T-cell (primary cell): ENCODE measurements around the gene ADPRM. TPM values are rescaled to one million over a fixed set of nuclear protein-coding genes. Genes with fewer than 3 reads are reported as not detected.
A peak's percentile ranks its signal among the peaks of the same experiment; 100 is the strongest.
"Not testable (repeated sequence)": the region's sequence is repeated elsewhere in the genome, so short reads cannot be mapped to it uniquely, and the experiment has no call there.

Experiments used
- ATAC-seq, 4 experiments: fragments of 200-7000 bp in 3 of 4; fragments of 150-1000 bp in 1 of 4; cut with Tn5 transposase; replicated peaks in 1 of 4; 1 replicate in 3 of 4; 2 replicates in 1 of 4; pipeline ENCODE4 v1.10.0; 2021; ENCODE audit warnings: moderate library complexity in 3 of 4, mild to moderate bottlenecking in 2 of 4, moderate number of reproducible peaks in 1 of 4
- CTCF ChIA-PET, 2 donors: fragments of 300-600 bp; sonication (Branson Sonifier 250); formaldehyde crosslinking; loops; one replicate each; lab custom pipeline; 2022; ENCODE audit warnings: antibody characterized with exemption in 2 of 2; lab: Charles Lee
- POLR2A ChIA-PET, 2 donors: fragments of 300-600 bp; sonication (Branson Sonifier 250); formaldehyde crosslinking; loops; one replicate each; lab custom pipeline; 2022; ENCODE audit warnings: antibody characterized with exemption in 2 of 2; lab: Charles Lee
- DNase-seq, 35 experiments: peaks; one replicate each; pipeline versions ENCODE4 v3.0.0 to v3.0.0-alpha.2; 2013 to 2023
- H3K27ac ChIP-seq: one replicate; pipeline ENCODE4 v1.5.1; 2013; ENCODE audit warnings: low read length
- H3K27me3 ChIP-seq, 2 experiments: replicated peaks in 1 of 2; 1 replicate in 1 of 2; 2 replicates in 1 of 2; pipeline versions ENCODE4 v1.6.1 to v1.7.0; 2013; ENCODE audit warnings: low read length in 1 of 2, mixed read lengths in 1 of 2; ENCODE audit not compliant: control insufficient read depth in 2 of 2, insufficient read depth in 2 of 2; ENCODE audit errors: extremely low read depth in 1 of 2
- H3K36me3 ChIP-seq, 2 donors: 1 replicate in 1 of 2; 2 replicates in 1 of 2; pipeline versions ENCODE4 v1.6.1 to v1.7.0; 2013; ENCODE audit warnings: low read length in 1 of 2; ENCODE audit not compliant: control insufficient read depth in 2 of 2, insufficient read depth in 1 of 2; ENCODE audit errors: extremely low read depth in 1 of 2
- H3K4me1 ChIP-seq, 2 experiments: 1 replicate in 1 of 2; 2 replicates in 1 of 2; pipeline versions ENCODE4 v1.6.1 to v1.7.0; 2013; ENCODE audit warnings: low read length in 2 of 2, mixed read lengths in 1 of 2; ENCODE audit not compliant: insufficient read depth in 2 of 2, control insufficient read depth in 1 of 2; ENCODE audit errors: extremely low read depth in 1 of 2
- H3K4me3 ChIP-seq, 2 donors: 1 replicate in 1 of 2; 2 replicates in 1 of 2; pipeline versions ENCODE4 v1.5.1 to v1.7.0; 2013; ENCODE audit warnings: mild to moderate bottlenecking in 2 of 2, low read length in 1 of 2, moderate library complexity in 1 of 2; ENCODE audit not compliant: control insufficient read depth in 1 of 2; ENCODE audit errors: extremely low read depth in 1 of 2
- H3K9me3 ChIP-seq: 2 replicates; pipeline ENCODE4 v1.7.0; 2013
- H3K27ac Mint-ChIP-seq, 2 donors: one replicate each; pipeline ENCODE4 v1.8.0; 2020 to 2021; ENCODE audit warnings: mild to moderate bottlenecking in 2 of 2, mixed read lengths in 2 of 2
- H3K27me3 Mint-ChIP-seq, 2 donors: one replicate each; pipeline ENCODE4 v1.8.0; 2021 to 2022; ENCODE audit warnings: mixed read lengths in 2 of 2
- H3K36me3 Mint-ChIP-seq: one replicate; pipeline ENCODE4 v1.8.0; 2021; ENCODE audit warnings: mixed read lengths
- H3K4me1 Mint-ChIP-seq, 3 donors: one replicate each; pipeline ENCODE4 v1.8.0; 2020 to 2022; ENCODE audit warnings: mixed read lengths in 3 of 3, mild to moderate bottlenecking in 1 of 3
- H3K4me3 Mint-ChIP-seq, 3 donors: one replicate each; pipeline ENCODE4 v1.8.0; 2020 to 2022; ENCODE audit warnings: mild to moderate bottlenecking in 3 of 3, mixed read lengths in 3 of 3, moderate library complexity in 3 of 3
- H3K9me3 Mint-ChIP-seq, 3 donors: one replicate each; pipeline ENCODE4 v1.8.0; 2020 to 2022; ENCODE audit warnings: mixed read lengths in 3 of 3
- WGBS: methylation state at CpG from one replicate; pipeline ENCODE4 v1.1.5; 2013; ENCODE audit warnings: missing lambda C conversion rate; ENCODE audit not compliant: insufficient coverage; 5-methylcytosine and 5-hydroxymethylcytosine counted together
- total RNA-seq, 35 experiments: library from RNA in 6 of 35; stranded (reverse) in 6 of 35; fragments of 120-200 nt in 1 of 35; gene quantifications; one replicate each; pipeline versions ENCODE4 v1.2.1 to v1.2.4 and lab custom pipeline; 2013 to 2026

Gene ADPRM
- total RNA-seq, 5 donors from 2014 or later (not counting 1 experiment from before 2014, with no cell fraction given) = 22.0 to 46.5 (median 31.7) TPM

GRCh38 chr17:10726196-10726595 is 28.8 kb downstream of the ADPRM start:
- Mint-ChIP-seq H3K36me3 (no peaks in the 10 kb centered on the region), H3K27ac (peak overlapping the region in 1 of 2 donors; percentile 46), H3K27me3 (no peaks in the 10 kb centered on the region), H3K9me3 (no peaks in the 10 kb centered on the region), H3K4me1 (peaks cover 17 to 18% (median 17%) of the 10 kb centered on the region in 3 donors), H3K4me3 (no peak overlapping the region)
- Histone ChIP-seq H3K36me3 (no peaks in the 10 kb centered on the region), H3K27me3 (peaks cover 0 to 8% of the 10 kb centered on the region in 2 experiments), H3K4me3 (no peak overlapping the region), H3K4me1 (peaks cover 0 to 11% of the 10 kb centered on the region in 2 experiments), H3K9me3 (no peaks in the 10 kb centered on the region), H3K27ac (no peak overlapping the region)
- ATAC-seq (no peak), DNase-seq (no peak)
- CTCF ChIA-PET = no interaction called here
- POLR2A ChIA-PET = no interaction called here
- no CpG with 5 or more reads among the region's 2 CpGs for WGBS

GRCh38 chr17:10727192-10727591 is 29.8 kb downstream of the ADPRM start:
- peak overlapping the region in 1 of 2 donors; percentile 12 for H3K27ac Mint-ChIP-seq
- no peak overlapping the region for H3K4me3 ChIP-seq
- H3K36me3 Mint-ChIP-seq = no peaks in the 10 kb centered on the region
- H3K4me1 ChIP-seq = peaks cover 0 to 11% of the 10 kb centered on the region in 2 experiments
- ChIA-PET CTCF (no interaction called here), POLR2A (no interaction called here)
- WGBS = 57% methylated on average over 5 of the region's 5 CpGs
- ATAC-seq (no peak), DNase-seq (no peak)
- no peak overlapping the region for H3K27ac ChIP-seq
- no peaks in the 10 kb centered on the region for H3K36me3 ChIP-seq
- H3K9me3 Mint-ChIP-seq = no peaks in the 10 kb centered on the region
- peaks cover 0 to 3% of the 10 kb centered on the region in 2 donors for H3K27me3 Mint-ChIP-seq
- no peaks in the 10 kb centered on the region for H3K9me3 ChIP-seq
- no peak overlapping the region for H3K4me3 Mint-ChIP-seq
- H3K4me1 Mint-ChIP-seq = peaks cover 17 to 18% (median 17%) of the 10 kb centered on the region in 3 donors
- H3K27me3 ChIP-seq = peaks cover 0 to 11% of the 10 kb centered on the region in 2 experiments

- Mint-ChIP-seq H3K27me3 (peaks cover 0 to 3% of the 10 kb centered on the region in 2 donors), H3K9me3 (no peaks in the 10 kb centered on the region), H3K27ac (no peak overlapping the region), H3K4me1 (peaks cover 14 to 17% (median 17%) of the 10 kb centered on the region in 3 donors), H3K4me3 (peak overlapping the region; percentile 15 to 91 (median 88)), H3K36me3 (no peaks in the 10 kb centered on the region)
- H3K9me3 ChIP-seq = no peaks in the 10 kb centered on the region
- CTCF ChIA-PET = no interaction called here
- H3K4me3 ChIP-seq = no peak overlapping the region
- DNase-seq = no peak
- POLR2A ChIA-PET = no interaction called here
- H3K27me3 ChIP-seq = peaks cover 0 to 16% of the 10 kb centered on the region in 2 experiments
- no peak for ATAC-seq
- H3K36me3 ChIP-seq = no peaks in the 10 kb centered on the region
- 96% methylated on average over 4 of the region's 10 CpGs for WGBS
- H3K27ac ChIP-seq = no peak overlapping the region
- peaks cover 0 to 11% of the 10 kb centered on the region in 2 experiments for H3K4me1 ChIP-seq
These were observed 31.0 kb downstream of the ADPRM start for GRCh38 chr17:10728331-10728892.

GRCh38 chr17:10729334-10730193 is 32.2 kb downstream of the ADPRM start, which contains the start of gene TMEM220:
Gene TMEM220, minus strand, starts transcription at chr17:10730023. Its CDS starts 172 bp downstream, at chr17:10729851.
- peak; percentile 74 to 83 (median 78) for ATAC-seq
- WGBS = 9% methylated on average over 61 of the region's 79 CpGs
- peaks cover 0 to 21% of the 10 kb centered on the region in 2 experiments for H3K27me3 ChIP-seq
- H3K4me1 Mint-ChIP-seq = peaks cover 14 to 17% (median 17%) of the 10 kb centered on the region in 3 donors
- peaks cover 0 to 11% of the 10 kb centered on the region in 2 experiments for H3K4me1 ChIP-seq
- H3K9me3 ChIP-seq = no peaks in the 10 kb centered on the region
- ChIA-PET POLR2A (interaction anchor here in 1 of 2 donors (0.6 kb wide), 1 partner anchor 33 kb away, joined by 5 read pairs; no protein-coding TSS in a partner anchor), CTCF (interaction anchor here (0.6 kb wide), 2 partner anchors 12 to 18 kb away, joined by 3 to 5 read pairs; no protein-coding TSS in a partner anchor)
- H3K27ac Mint-ChIP-seq = peak within 1 kb of the TSS; percentile 59 to 80
- no peaks in the 10 kb centered on the region for H3K36me3 Mint-ChIP-seq
- DNase-seq = peak in 23 of 35 experiments; percentile 3 to 45 (median 15)
- H3K9me3 Mint-ChIP-seq = no peaks in the 10 kb centered on the region
- peak within 1 kb of the TSS; percentile 64 to 80 for H3K4me3 ChIP-seq
- H3K27ac ChIP-seq = no peak within 1 kb of the TSS
- H3K4me3 Mint-ChIP-seq = peak within 1 kb of the TSS; percentile 88 to 96 (median 91)
- H3K27me3 Mint-ChIP-seq = peaks cover 0 to 5% of the 10 kb centered on the region in 2 donors
- no peaks in the 10 kb centered on the region for H3K36me3 ChIP-seq

GRCh38 chr17:10730247-10730646 is 32.9 kb downstream of the ADPRM start:
- H3K36me3 ChIP-seq, DNase-seq, H3K9me3 ChIP-seq, H3K36me3 Mint-ChIP-seq, H3K27ac ChIP-seq, H3K27me3 Mint-ChIP-seq, ATAC-seq, H3K9me3 Mint-ChIP-seq: not testable (repeated sequence)
- ChIA-PET CTCF (interaction anchor here (0.6 kb wide), 2 partner anchors 11 to 18 kb away, joined by 3 to 5 read pairs; no protein-coding TSS in a partner anchor), POLR2A (interaction anchor here in 1 of 2 donors (0.6 kb wide), 1 partner anchor 34 kb away, joined by 5 read pairs; no protein-coding TSS in a partner anchor)
- peaks cover 14 to 17% (median 17%) of the 10 kb centered on the region in 3 donors for H3K4me1 Mint-ChIP-seq
- Histone ChIP-seq H3K4me3 (peak overlapping the region; percentile 64 to 80), H3K4me1 (peaks cover 0 to 11% of the 10 kb centered on the region in 2 experiments), H3K27me3 (peaks cover 0 to 21% of the 10 kb centered on the region in 2 experiments)
- H3K4me3 Mint-ChIP-seq = peak overlapping the region; percentile 88 to 96 (median 91)
- peak overlapping the region; percentile 59 to 80 for H3K27ac Mint-ChIP-seq
- WGBS = 15% methylated on average over 8 of the region's 15 CpGs

- Mint-ChIP-seq H3K36me3 (no peaks in the 10 kb centered on the region), H3K4me3 (peak overlapping the region; percentile 58 to 96 (median 88)), H3K9me3 (no peaks in the 10 kb centered on the region), H3K27me3 (peaks cover 0 to 6% of the 10 kb centered on the region in 2 donors), H3K27ac (peak overlapping the region in 1 of 2 donors; percentile 11), H3K4me1 (peaks cover 14 to 17% (median 15%) of the 10 kb centered on the region in 3 donors)
- H3K4me3 ChIP-seq = no peak overlapping the region
- no peaks in the 10 kb centered on the region for H3K36me3 ChIP-seq
- 100% methylated on average over 2 of the region's 6 CpGs for WGBS
- peaks cover 0 to 11% of the 10 kb centered on the region in 2 experiments for H3K4me1 ChIP-seq
- no peak overlapping the region for H3K27ac ChIP-seq
- DNase-seq (no peak), ATAC-seq (no peak)
- ChIA-PET CTCF (no interaction called here), POLR2A (interaction anchor here in 1 of 2 donors (0.6 kb wide), 1 partner anchor 11 kb away, joined by 3 read pairs; no protein-coding TSS in a partner anchor)
- no peaks in the 10 kb centered on the region for H3K9me3 ChIP-seq
- H3K27me3 ChIP-seq = peaks cover 0 to 21% of the 10 kb centered on the region in 2 experiments
These were observed 34.0 kb downstream of the ADPRM start for GRCh38 chr17:10731408-10731879.
